Left renal cortex interstitium (tissue), 4 donors: ENCODE measurements around the gene PKP4. TPM values are rescaled to one million over a fixed set of nuclear protein-coding genes. Genes with fewer than 3 reads are reported as not detected.

Experiments used
- DNase-seq, 4 donors: peaks; one replicate each; pipeline ENCODE4 v3.0.0-alpha.2; 2013; ENCODE audit warnings: low read depth in 4 of 4, low spot score in 2 of 4, missing footprints in 1 of 4
- polyA plus RNA-seq, 4 donors: library from polyadenylated mRNA; unstranded; fragments of 120-200 nt; gene quantifications; one replicate each; pipeline ENCODE4 v1.2.1, GENCODE V29; 2013; ENCODE audit not compliant: insufficient read length in 4 of 4

PKP4 gene
- polyA plus RNA-seq, 4 donors, result 119 to 194 (median 161) TPM

GRCh38 chr2:158497486-158497885, 40.7 kb downstream of the PKP4 start:
- no peak for DNase-seq

DNA sequence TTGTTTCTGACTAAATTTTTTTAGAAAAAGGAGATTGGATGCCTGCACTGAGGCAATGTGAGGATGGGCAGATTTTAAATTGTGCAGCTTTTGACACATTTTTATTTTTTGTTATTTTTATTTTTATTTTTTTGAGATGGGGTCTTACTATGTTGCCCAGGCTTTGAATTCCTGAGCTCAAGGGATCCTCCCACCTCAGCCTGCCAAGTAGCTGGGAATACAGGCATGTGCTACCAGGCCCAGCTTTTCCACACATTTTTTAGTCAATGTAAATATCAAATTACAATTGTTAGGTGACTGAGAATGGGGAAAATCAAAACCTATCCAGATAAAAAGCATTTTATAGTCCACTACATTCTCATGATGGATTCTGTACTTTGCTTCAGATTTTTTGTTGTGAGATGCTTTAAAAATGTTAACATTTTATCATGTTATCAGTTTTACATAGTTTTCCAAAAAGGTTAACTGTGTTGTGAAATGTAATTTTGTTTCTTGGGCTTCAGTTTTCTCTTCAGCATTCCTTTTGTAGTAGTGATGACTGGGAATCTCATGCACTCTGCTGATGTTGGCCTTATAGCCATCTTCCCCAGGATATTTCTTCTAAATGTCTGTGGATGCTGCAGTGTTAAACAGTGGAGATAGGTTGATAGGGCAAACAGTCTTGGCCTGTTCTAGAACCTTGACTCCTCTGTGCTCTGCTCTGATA, 41.4 kb downstream of the PKP4 start:
- no peak for DNase-seq

- DNase-seq, result no peak
These were observed 42.0 kb downstream of the PKP4 start for GRCh38 chr2:158498749-158499136.

DNA sequence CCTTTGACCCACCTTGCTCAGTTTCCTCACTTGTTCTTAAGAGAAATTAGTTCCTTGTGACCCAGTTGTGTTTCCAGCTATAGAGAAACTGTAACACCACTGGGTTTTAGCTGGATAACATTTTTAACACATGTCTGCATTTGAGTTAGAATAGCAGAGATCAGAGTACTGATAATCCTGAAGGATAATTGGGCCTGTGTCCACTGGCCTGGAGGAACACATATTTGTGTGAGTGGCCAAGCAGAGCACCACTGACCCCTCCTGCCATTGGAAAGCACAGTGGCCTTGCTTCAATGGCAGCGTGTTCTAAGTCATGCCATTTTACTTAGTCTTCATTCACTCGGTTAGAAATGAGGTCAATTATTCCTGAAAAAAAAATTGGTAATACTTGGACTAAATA, 42.6 kb downstream of the PKP4 start:
- no peak for DNase-seq

GRCh38 chr2:158500333-158500732, 43.6 kb downstream of the PKP4 start:
- DNase-seq, result no peak

- no peak for DNase-seq
These were observed 44.5 kb downstream of the PKP4 start for GRCh38 chr2:158501301-158501700.

- DNase-seq, result no peak
These were observed 46.2 kb downstream of the PKP4 start for GRCh38 chr2:158502974-158503373.

- DNase-seq, result no peak
These were observed 47.3 kb downstream of the PKP4 start for GRCh38 chr2:158504088-158504487.

DNA sequence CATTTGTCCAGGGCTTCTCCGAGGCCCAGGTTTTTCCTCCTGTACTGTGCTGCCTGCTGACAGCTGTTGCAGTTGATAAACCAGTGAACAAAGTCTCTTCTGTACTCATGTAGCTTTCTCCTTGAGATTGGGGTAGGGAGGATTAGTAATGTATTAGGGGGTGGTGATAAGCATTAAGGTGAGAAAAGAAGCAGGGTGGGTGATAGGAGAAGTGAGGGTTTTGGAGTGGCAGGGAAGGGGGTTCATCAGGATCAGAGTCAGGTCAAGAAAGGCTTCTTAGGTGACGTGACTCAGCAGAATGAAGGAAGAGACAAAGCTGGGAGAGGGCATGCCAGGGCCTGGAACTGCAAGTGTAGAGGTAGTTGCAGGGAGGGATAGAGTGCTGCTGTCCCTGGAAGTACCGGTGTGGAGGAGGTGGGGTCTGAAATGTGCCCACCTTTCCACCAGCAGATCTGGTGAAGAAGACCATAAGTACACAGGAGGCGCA, 48.7 kb downstream of the PKP4 start:
- DNase-seq, result no peak

- DNase-seq, result no peak
These were observed 50.4 kb downstream of the PKP4 start for GRCh38 chr2:158507141-158507540.

- DNase-seq, result no peak
These were observed 50.9 kb downstream of the PKP4 start for GRCh38 chr2:158507679-158508078.

- DNase-seq, result no peak
These were observed 53.4 kb downstream of the PKP4 start for GRCh38 chr2:158509928-158510797.

DNA sequence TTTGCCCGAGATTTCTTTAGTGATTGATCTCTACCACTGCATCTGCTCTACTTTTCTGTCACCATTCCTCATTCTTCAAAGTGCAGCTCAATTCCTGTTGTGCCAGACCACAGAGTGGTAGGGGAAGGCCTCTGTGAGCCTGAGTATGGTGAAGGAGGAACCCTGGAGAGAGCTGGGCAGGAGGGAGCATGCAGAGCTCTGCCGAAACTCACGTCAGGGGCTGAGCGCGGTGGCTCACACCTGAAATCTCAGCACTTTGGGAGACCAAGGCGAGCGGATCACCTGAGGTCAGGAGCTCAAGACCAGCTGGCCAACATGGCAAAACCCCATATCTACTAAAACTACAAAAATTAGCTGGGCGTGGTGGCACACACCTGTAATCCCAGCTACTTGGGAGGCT, 54.1 kb downstream of the PKP4 start:
- DNase-seq, result no peak

- DNase-seq, result no peak
These were observed 55.0 kb downstream of the PKP4 start for GRCh38 chr2:158511706-158512105.

GRCh38 chr2:158512323-158512722, 55.6 kb downstream of the PKP4 start:
- no peak for DNase-seq

GRCh38 chr2:158513841-158514240, 57.1 kb downstream of the PKP4 start:
- no peak for DNase-seq

GRCh38 chr2:158518084-158518483, 61.3 kb downstream of the PKP4 start:
- no peak for DNase-seq

GRCh38 chr2:158519481-158519880, 62.7 kb downstream of the PKP4 start:
- no peak for DNase-seq

GRCh38 chr2:158529379-158530259, 72.9 kb downstream of the PKP4 start:
- DNase-seq, result no peak

- DNase-seq, result no peak
These were observed 74.1 kb downstream of the PKP4 start for GRCh38 chr2:158530829-158531228.

DNA sequence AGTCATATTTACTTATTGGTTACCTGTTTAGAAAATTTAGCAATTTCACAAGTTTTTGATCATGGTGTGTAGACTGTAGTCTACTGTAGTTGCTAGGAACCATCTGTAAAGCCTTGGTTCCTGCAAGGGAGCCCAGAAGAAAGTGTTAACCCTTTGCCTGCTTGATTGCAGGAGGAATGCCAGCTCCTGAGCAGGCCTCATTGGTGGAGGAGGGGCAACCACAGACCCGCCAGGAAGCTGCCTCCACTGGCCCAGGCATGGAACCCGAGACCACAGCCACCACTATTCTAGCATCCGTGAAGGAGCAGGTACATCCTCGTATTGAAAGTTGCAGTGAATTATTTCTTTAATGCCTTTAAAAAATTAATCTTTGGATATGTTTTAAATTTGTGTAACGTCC, 76.3 kb downstream of the PKP4 start:
- DNase-seq, result no peak
